ENCODE data around the gene MRPL12.
"Not testable (repeated sequence)": the region's sequence is repeated elsewhere in the genome, so short reads cannot be mapped to it uniquely, and the experiment has no call there.

MRPL12 gene

DNA sequence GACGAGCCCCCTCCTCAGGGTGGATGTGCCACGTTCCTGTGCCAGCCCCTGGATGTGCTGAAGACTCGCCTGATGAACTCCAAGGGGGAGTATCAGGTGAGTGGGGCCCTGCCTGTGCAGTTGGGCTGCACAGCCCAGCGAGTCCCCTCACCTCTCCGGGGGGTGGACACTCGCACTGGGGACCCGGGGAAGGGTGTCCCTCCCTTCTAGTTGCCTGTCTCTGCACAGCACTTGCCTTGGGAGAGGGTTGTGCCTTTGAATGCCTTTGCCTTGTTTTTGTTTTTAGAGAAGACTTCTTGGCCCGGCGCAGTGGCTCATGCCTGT, 14.6 kb downstream of the MRPL12 start:
- no peak for DNase-seq

DNA sequence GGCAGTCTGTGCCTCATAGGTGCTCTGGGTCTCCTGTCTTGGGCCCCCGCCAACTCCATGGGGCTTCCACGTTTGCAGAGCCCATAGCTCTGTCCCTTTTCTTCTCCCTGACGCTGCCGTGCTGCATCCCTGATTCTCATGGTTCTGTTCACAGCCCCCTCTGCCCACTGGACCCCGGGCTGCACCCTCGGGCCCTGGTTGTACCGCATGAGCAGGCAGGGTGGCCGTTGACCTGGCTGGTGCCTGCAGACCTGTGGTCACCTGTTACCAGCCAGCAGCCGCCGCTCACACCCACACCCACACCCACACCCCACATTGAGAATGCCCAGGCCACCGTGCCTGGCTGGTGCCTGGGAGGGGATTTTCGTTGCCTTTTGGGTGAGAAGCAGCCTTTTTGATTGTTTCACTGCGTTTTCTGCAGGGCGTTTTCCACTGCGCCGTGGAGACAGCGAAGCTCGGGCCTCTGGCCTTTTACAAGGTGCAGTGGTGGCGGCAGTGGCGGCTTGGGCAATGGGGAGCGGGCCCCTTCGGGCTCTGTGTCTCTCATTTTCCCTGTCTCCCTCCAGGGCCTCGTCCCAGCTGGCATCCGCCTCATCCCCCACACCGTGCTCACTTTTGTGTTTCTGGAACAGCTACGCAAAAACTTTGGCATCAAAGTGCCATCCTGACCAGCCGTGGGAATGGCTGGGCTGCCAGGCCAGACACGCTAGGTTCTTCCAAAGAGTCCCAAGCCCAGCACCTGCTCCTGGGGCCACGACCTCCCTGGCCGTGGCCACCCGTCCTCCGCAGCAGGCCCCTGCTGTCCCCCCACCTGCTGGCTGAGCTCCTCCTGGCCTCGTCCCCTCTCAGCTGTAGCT, 16.5 kb downstream of the MRPL12 start:
- DNase-seq: peak; percentile 4

DNA sequence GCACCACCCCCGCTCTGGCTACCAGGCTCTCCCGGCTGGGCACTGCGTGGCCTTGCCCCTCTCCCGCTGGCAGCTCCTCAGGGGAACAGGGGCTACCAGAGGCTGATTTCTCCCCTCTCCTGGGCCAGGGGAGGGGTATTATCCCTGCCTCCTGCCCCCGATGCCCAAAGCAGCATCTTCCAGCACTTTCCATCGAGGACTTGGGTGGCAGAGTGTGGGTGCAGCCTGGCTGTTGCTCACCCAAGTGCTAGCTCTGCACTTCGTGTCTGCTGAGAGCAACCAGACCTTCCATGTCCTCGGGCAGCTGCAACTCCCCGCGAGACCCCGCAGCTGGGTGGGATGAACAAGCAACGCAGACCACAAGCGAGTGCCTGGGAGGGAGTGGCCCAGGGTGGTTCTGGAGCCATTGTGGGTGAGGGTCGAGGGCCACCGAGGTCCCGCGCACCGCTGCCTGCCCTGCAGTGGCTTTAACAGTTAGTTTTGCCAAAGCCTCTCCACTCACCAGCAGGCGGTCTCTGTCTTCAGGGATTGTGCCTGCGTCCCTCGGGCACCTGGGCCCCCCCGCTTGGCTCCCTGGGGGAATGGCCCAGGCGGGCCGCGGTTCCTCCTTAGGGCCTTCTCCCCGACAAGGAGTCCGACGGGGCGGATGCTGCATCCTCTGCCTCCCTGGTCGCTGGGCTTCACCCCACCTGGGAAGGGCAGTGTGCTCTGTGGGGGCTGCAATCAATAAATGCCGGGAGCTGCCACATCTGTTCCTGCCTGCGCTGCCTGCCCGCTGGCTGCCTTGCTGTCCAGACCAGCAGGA, 17.3 kb downstream of the MRPL12 start:
- DNase-seq: peak; percentile 2

DNA sequence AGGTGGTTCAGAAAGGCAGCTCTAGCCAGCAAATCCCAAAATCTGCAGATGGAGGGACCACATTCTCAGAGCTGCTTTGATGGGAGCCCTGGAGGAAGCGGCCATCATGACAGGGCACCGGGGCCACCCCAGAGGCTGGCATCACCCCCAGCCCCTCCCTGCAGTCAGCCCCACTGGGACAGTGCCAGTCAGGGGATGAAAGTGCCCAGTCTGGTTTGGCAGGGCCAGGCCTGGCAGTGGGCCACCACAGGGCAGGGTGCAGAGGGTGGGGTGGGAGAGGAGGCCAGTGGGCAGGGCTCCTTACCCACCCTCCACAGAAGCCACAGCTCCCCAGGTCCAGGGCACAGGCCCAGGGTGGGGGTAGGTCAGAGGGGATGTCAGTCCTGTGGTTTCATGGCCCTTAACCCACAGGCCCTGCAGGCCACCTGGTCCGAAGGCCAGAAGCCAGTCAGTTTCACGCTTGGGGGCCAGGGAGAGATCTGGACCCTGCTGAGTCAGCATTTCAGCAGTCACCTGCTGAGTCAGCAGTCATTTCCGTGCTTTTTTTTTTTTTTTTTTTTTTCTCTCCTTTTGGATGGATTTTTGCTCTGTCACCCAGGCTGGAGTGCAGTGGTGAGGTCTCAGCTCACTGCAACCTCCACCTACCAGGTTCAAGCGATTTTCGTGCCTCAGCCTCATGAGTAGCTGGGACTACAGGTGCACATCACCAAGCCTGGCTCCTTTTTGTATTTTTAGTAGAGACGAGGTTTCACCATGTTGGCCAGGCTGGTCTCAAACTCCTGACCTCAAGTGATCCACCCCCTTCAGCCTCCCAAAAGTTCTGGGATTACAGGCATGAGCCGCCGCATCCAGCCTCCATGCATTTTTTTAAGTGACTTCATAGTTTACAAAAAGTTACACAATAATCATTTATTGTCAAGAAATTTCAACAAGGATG, 19.3 kb downstream of the MRPL12 start:
- peak; percentile 20 for DNase-seq

DNA sequence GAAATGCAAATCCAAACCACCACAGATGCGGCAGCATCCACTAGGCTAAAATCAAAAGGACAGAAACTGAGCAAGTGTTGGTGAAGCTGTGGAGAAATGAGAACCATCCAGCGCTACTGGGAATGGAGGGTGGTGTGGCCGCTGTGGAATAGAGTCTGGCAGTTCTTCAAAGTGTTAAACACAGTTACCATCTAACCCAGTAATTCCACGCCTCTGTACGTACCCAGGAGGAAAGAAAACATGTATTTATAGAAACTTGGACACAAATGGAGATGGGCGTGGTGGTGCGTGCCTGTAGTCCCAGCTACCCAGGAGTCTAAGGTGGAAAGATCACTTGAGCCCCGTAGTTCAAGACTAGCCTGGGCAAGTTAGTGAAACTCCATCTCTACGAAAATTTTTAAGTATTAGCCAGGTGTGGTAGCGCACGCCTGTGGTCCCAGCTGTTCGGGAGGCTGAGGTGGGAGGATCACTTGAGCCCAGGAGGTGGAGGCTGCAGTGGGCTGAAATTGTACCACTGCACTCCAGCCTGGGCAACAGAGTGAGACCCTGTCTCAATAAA, 20.6 kb downstream of the MRPL12 start:
- peak; percentile 2 for DNase-seq

DNA sequence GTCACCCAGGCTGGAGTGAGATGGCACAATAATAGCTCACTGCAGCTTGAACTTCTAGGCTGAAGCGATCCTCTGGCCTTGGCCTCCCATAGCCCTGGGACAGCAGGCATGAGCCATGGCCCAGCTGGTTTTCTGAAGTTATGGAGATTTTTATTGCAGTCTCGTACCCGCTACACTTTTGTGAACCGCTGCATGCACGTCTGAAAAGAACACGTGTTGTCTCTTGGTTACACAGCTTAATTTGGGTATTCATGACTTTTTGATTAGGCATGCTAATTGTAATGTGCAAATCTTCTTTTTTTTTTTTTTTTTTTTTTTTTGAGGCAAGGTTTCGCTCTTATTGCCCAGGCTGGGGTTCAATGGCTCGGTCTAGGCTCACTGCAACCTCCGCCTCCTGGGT, 22.3 kb downstream of the MRPL12 start:
- no peak for DNase-seq

DNA sequence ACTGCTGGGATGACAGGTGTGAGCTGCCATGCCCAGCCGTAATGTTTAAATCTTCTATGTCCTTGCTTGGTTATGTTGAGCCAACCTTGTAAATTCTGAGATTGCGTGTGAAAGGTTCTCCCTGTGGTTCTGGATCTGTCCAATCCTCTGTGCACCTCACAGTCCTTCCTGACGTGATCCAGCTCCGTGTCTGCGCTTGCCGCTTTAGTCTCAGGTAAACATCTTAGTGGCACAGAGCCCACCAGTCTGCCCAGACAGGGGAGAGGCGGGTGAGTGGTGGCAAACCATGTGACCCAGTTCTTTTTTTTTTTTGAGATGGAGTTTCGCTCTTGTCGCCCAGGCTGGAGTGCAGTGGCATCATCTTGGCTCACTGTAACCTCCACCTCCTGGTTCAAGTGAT, 22.8 kb downstream of the MRPL12 start:
- DNase-seq: no peak

DNA sequence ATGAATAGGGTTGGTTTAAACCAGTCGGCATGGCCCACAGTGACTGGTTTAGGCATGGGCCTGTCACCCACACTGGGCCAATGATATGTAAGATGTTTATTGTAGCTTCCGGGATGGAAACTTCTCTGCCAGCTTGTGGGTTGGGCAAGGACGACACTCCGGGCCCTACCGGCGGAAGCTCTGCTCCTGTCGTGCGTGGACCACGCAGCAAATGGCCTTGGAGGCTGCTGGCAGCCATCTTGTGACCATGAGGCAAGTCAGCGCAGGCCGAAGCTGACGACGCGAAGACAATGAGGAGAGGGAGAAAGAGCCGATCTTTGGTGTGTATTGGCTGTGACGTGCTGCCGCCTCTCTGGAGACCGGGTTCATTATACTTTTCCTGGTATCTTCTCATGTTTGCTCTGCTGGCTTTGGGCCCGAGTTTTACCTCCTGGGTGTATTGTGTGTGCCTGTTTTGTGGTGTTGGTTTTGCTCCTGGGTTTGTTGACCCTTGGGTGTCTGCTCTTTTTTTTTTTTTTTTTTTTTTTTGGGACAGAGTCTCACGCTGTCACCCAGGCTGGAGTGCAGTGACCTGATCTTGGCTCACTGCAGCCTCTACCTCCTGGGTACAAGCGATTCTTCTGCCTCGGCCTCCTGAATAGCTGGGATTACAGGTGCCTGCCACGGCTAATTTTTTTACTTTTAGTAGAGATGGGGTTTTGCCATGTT, 24.3 kb downstream of the MRPL12 start:
- no peak for DNase-seq

DNA sequence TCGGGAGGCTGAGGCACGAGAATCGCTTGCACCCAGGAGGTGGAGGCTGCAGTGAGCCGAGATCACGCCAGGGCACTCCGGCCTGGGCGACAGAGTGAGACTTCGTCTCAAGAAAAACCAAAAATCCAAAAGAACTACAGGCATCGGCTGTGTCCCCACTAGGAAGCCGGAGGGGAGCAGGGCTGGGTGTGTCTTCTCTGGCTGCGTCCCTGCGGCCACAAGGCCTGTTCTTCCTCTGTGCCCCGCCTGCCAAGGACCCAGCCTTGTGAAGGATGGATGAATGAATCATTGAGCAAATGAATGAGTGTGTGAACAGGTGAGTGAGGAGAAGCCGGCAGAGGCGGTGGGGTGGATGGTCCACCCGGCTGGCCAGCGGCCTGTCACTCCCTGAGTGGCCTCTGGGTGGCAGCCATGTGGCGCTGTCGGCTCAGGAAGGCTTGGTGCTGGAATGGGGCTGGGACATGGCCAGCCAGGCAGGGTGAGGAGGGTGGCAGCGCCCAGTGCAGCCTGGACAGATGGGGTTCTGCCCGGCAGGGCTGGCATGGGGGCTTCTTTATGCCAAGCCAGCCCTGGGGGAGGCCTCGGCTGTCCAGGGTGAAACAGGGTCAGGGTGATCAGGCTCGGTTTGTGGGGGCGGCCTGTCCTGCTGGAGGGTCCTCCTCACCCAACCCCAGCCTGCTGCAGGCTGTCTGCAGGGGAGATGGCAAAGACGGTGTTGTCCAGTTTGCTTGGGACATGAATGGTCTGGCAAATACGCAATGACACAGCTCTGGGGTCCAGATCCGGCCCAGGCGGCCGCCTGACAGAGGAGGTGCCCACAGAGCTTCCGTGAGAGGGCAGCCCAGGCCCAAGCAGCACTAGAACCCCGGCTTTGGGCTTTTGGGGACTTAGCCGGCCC, 30.6 kb downstream of the MRPL12 start:
- DNase-seq: peak; percentile 81

DNA sequence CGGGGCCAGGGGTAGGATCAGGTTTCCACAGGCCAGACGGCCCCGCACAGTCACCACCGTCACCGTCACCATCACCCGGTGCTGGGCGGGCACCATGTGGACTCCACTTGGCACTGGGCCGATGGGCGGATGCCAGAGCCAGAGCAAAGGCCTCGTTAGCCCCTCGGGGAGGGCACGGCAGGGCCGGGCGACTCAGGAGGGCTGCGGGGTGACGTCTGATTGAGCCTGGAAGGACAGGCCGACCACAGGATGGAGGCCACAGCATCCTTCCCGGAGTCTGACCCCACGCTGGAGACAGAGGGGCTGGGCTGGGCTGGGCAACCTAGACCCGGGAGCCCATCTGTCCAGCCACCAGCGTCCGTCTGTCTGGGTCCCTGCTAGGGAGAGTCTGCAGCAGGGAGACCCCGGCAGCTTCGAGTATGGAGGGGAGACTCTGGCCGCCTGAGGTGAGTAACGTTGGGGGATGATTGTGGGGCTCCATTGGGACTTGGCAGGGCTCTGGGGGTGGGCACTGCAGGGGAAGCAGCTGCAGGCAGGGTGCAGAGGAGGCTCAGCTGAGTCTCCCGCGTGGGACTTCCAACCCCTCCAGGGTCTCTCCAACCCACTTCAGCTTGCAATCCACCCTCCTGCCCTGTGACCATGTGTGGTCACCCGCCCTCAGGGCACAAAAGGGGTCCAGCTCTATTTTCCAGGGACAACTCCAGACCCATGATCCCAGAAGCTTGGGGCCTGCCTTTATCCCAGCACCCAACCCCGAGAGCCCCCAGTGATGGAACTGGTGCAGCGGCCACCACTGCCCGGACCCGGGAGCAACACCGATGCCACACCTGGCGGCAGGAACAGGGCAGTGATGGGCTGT, 31.5 kb downstream of the MRPL12 start:
- DNase-seq: no peak

DNA sequence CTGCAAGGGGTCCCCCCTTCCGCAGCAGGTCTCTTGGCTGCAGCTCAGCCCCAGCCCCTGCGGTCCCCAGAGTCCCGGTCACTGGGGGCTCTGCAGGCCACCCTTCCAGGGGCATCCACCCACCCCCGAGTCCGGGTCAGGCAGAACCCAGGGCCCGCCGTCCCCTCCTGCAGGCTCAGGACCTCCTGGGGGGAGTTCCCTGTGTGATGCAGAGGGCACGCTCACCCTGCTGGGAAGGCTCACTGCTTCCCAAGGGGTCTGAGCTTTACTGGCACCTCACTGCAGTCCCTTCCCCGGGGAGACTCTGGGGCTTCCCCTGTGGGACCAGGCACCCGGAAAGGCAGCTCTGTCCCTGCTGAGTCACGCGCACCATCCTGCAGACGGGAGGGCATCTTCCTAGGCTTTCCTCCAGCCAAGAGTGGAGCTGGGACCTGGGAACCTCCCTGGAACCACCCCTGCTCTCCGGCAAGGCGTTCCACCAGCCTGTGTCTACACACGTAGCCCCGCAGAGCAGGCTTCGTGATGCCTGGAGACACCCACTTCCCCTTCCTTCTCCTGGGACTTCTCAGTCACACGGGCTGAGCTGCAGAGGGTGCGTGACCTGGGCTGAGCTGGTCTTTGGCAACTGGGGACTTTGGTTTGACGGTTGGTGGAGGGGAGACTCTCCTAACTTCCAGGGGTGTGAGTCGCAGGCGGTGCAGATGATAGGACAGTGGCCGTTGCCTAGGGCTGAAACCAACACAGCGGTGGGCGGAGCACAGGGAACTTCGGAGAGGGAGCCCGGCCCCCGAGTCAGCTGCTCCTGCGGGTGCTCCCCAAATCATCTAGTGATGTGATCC, 32.3 kb downstream of the MRPL12 start:
- peak; percentile 31 for DNase-seq

DNA sequence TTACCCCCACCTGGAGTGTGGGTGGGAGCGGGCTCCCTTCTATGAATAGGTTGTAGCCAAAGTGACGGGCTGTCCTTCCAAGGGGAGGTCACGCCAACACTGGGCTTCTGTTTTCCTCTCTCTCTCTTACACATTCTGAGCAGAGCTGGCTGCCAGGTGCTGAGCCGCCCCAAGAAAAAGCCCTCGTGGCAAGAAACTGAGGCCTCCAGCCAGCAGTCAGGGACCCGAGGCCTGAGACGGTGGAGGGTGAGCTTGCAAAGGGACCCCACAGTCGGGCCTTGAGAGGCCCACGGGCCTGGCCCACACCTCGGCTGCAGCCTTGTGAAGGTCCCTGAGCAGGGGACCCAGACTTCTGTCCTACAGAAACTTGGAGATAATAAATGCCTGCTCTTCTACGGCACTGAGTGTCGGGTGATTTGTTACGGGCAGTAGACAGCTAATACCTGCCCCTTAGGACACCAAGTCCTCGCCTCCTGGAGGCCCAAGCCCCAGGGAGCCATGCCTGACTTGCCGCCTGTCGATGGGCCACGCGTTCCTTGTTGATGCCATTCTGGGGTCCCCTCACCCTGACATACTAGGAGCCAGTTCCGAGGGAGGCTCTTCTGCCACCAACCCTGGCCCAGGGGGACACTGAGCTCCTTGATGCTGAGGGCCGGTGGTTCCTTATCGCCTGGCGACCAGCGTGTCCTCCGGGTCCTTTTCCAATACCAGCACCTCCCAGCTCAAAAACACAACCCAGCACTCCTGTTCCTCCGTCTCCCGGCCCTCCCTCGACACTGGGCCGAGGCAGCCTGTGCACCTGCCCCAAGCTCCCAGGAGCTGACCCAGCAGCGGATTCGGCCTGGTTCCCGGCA, 35.0 kb downstream of the MRPL12 start:
- DNase-seq: no peak

DNA sequence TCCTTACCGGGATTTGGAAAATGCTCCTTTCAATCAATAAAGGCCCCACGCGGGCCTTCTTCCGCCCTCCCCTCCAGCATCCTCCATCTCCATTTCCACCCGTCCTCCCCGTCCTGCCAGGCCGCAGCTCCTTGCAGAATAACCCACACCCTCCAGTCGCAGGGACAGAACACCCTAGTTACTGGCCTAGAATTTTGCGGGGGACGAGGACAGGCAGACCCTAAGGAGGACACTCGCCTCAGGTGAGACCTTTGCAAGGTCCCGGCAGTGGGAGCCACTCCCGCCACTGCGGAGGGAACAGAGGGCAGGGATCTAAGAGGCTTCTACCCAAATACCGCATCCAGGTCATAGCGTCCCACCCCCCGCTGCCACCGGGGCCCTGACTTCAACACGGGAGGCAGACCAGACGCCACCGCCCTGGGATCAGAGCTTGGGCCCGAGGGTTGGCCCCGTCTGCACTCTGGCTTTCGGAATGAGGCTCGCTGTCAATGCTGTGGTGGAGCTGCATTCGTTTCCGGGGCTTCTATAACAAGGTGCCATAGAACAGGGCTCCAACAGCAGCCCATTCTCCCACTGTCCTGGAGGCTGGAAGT, 35.7 kb downstream of the MRPL12 start:
- no peak for DNase-seq

DNA sequence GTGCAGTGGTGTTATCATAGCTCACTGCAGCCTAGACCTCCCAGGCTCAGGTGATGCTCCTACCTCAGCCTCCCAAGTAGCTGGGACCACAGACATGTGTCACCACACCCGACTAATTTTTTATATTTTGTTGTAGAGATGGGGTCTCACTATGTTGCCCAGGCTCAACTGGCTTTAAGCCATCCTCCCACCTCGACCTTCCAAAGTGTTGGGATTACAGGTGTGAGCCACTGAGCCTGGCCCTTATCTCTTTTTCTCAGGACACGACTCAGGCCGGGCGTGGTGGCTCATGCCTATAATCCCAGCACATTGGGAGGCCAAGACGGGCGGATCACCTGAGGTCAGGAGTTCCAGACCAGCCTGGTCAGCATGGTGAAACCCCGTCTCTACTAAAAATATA, 36.4 kb downstream of the MRPL12 start:
- DNase-seq: not testable (repeated sequence)

DNA sequence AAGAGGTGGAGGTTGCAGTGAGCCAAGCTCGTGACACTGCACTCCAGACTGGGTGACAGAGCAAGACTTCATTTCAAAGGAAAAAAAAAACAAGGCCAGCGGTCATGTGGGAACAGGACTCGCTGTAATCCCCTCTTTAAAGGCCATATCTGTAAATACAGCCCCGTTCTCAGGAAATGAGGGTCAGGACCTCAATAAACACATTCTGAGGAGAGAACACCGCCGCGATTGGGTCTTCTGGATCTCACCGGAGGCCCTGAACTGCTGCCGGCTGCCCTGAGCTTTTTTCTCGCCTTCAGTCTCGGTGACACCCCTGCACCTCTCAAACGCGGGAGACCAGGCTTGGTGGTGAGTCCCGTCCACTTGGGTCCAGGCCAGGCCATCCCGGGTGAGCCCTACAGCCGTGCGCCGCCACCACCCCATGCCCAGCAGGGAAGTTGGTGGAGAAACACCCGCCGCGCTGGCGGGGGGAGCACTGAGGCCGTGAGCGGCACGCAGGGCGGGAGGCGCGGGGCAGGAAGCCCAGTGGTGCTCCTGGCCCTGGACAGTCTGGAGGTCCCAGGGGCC, 37.3 kb downstream of the MRPL12 start:
- no peak for DNase-seq

DNA sequence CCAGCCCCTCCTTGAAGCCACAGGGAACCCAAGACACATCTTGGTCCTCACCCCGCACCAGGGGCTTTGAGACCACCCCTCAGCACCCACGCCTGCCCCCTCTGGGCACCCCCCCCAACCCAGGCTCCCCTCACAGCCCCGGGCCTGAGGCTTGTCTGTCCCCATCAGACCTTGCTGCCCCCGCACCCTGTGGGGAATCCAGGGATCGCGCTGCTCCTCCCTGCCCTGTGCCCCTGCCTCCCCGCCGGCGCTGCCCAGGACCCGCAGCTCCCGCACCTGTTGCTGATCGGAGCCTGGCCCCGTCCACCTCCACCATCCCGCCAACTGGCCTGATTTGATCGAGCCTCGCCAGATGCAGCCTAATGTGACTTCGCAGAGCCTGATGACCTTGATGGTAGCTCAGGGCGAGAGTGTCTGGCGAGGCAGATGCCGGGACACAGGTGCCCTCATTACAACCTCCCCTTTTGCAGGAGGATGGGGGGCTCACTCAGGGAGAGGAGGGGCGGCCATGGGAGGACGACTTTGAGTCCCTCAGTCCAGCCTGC, 38.0 kb downstream of the MRPL12 start:
- DNase-seq: no peak
